Uterus (tissue), 4 donors: Measurements from ENCODE around the gene TMEM156. TPM values are rescaled to one million over a fixed set of nuclear protein-coding genes. Genes with fewer than 3 reads are reported as not detected.

Experiments used
- DNase-seq, 2 donors: peaks; one replicate each; pipeline ENCODE4 v3.0.0-alpha.2; 2019 to 2020
- H3K27ac ChIP-seq, 2 donors: fragments of 200-600 bp; sonication (generic); 1 replicate in 1 of 2; 2 replicates in 1 of 2; pipeline ENCODE4 v1.5.1; 2016 to 2018
- H3K27me3 ChIP-seq, 2 donors: fragments of 200-600 bp; sonication (generic); one replicate each; pipeline ENCODE4 v1.5.1; 2018 to 2019; ENCODE audit warnings: control low read depth in 1 of 2
- H3K36me3 ChIP-seq, 2 donors: fragments of 200-600 bp; sonication (generic); one replicate each; pipeline ENCODE4 v1.5.1; 2019; ENCODE audit warnings: control low read depth in 1 of 2
- H3K4me1 ChIP-seq, 2 donors: fragments of 200-600 bp; sonication (generic); one replicate each; pipeline ENCODE4 v1.5.1; 2018 to 2019; ENCODE audit warnings: control low read depth in 1 of 2
- H3K4me3 ChIP-seq, 2 donors: fragments of 200-600 bp; sonication (generic); 1 replicate in 1 of 2; 2 replicates in 1 of 2; pipeline ENCODE4 v1.5.1; 2018 to 2019; ENCODE audit warnings: mild to moderate bottlenecking in 1 of 2
- H3K9me3 ChIP-seq, 2 donors: fragments of 200-600 bp; sonication (generic); one replicate each; pipeline ENCODE4 v1.5.1; 2019; ENCODE audit warnings: control low read depth in 1 of 2
- POLR2A ChIP-seq, 2 donors: fragments of 450-650 bp; IDR thresholded peaks; one replicate each; pipeline ENCODE4 v1.6.1; 2016; ENCODE audit warnings: antibody characterized with exemption in 2 of 2, mild to moderate bottlenecking in 1 of 2, moderate library complexity in 1 of 2
- intact Hi-C: fragments of 100-400 bp; cut with DNase I; formaldehyde crosslinking; loops from one replicate; pipeline ENCODE4 v1.15.1; 2023; ENCODE audit warnings: low total_unique reads
- total RNA-seq, 4 donors: library from RNA; depleted of rRNA in 3 of 4; stranded (reverse); fragments of >200 nt in 3 of 4; gene quantifications; one replicate each; pipeline versions ENCODE4 v1.1.0 to v1.2.4, GENCODE V29; 2014 to 2023
- TF ChIP-seq, protein P1 (sequence below), 4 experiments: fragments of 200-600 bp in 2 of 4; fragments of 450-650 bp in 2 of 4; sonication (generic) in 2 of 4; IDR thresholded peaks; one replicate each; pipeline ENCODE4 v1.5.1; 2016 to 2019; ENCODE audit warnings: antibody characterized with exemption in 4 of 4, mild to moderate bottlenecking in 2 of 4, moderate library complexity in 1 of 4
- donor health status: DM: yes; HTN: yes; CAD: no.

TMEM156 gene
- total RNA-seq, 4 donors from 2014 or later: 0.37 to 0.41 TPM; not detected in 2

GRCh38 chr4:39056023-39056422, 23.8 kb upstream of the TMEM156 start:
- no peaks in the 10 kb centered on the region for H3K27me3 ChIP-seq
- TF ChIP-seq, protein P1, sequence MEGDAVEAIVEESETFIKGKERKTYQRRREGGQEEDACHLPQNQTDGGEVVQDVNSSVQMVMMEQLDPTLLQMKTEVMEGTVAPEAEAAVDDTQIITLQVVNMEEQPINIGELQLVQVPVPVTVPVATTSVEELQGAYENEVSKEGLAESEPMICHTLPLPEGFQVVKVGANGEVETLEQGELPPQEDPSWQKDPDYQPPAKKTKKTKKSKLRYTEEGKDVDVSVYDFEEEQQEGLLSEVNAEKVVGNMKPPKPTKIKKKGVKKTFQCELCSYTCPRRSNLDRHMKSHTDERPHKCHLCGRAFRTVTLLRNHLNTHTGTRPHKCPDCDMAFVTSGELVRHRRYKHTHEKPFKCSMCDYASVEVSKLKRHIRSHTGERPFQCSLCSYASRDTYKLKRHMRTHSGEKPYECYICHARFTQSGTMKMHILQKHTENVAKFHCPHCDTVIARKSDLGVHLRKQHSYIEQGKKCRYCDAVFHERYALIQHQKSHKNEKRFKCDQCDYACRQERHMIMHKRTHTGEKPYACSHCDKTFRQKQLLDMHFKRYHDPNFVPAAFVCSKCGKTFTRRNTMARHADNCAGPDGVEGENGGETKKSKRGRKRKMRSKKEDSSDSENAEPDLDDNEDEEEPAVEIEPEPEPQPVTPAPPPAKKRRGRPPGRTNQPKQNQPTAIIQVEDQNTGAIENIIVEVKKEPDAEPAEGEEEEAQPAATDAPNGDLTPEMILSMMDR (IDR thresholded peaks at IDR 0.05): no peak
- TF ChIP-seq POLR2A (IDR thresholded peaks at IDR 0.05): no peak
- intact Hi-C loops: no loop called here
- no peak overlapping the region for H3K4me3 ChIP-seq
- H3K27ac ChIP-seq: no peak overlapping the region
- H3K36me3 ChIP-seq: no peaks in the 10 kb centered on the region
- no peaks in the 10 kb centered on the region for H3K9me3 ChIP-seq
- H3K4me1 ChIP-seq: no peaks in the 10 kb centered on the region
- DNase-seq: no peak

DNA sequence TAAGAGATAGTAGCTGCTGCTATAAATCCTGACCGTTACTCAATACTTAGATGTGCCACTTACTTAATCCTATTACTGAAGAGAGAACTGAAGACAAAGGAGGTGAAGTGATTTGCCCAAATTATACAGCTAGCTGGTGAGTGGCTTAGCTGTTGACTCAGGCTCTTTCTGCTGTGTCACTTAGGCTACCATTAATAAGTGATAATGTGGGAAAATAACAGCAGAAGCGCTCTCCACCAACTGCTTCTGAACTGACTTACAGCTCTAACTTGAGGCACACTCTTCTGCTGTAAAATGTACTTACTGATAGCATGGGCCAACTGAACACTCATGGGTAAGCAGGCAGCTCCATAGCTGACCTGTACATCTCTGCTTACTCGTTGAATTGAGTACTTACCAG, 22.3 kb upstream of the TMEM156 start:
- Histone ChIP-seq H3K27ac (no peak overlapping the region), H3K4me3 (no peak overlapping the region), H3K9me3 (no peaks in the 10 kb centered on the region), H3K4me1 (no peaks in the 10 kb centered on the region), H3K36me3 (no peaks in the 10 kb centered on the region), H3K27me3 (no peaks in the 10 kb centered on the region)
- no peak for DNase-seq
- TF ChIP-seq POLR2A (IDR thresholded peaks at IDR 0.05): no peak
- TF ChIP-seq, protein P1 (IDR thresholded peaks at IDR 0.05): no peak
- intact Hi-C loops: no loop called here

- Histone ChIP-seq H3K4me1 (no peaks in the 10 kb centered on the region), H3K27ac (no peak overlapping the region), H3K27me3 (no peaks in the 10 kb centered on the region), H3K36me3 (no peaks in the 10 kb centered on the region), H3K4me3 (no peak overlapping the region), H3K9me3 (no peaks in the 10 kb centered on the region)
- no peak for DNase-seq
- no peak for TF ChIP-seq POLR2A (IDR thresholded peaks at IDR 0.05)
- TF ChIP-seq, protein P1 (IDR thresholded peaks at IDR 0.05): no peak
- intact Hi-C loops: no loop called here
Measured at GRCh38 chr4:39053983-39054382, 21.8 kb upstream of the TMEM156 start.

DNA sequence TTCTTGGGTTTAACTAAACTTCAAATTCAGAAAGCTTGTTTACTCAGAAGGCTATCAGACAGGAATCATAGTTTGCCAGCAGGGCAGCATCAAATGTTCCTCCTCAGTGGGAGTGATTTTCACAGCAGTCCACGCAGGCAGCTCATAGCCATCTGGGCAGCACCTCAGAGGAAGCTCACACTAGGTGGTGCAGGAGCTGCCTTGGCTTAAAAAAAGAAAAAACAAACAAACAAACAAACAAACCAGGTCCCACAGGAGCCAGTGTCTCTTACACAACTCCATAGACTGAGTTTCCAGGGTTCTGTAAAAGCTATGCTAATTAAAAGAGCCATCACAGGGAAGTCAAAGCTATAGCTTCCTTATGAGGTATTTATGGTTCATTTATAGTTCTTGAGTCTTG, 19.3 kb upstream of the TMEM156 start:
- Histone ChIP-seq H3K36me3 (no peaks in the 10 kb centered on the region), H3K4me3 (no peak overlapping the region), H3K9me3 (no peaks in the 10 kb centered on the region), H3K4me1 (no peaks in the 10 kb centered on the region), H3K27me3 (no peaks in the 10 kb centered on the region), H3K27ac (no peak overlapping the region)
- TF ChIP-seq POLR2A (IDR thresholded peaks at IDR 0.05): no peak
- TF ChIP-seq, protein P1 (IDR thresholded peaks at IDR 0.05): no peak
- no peak for DNase-seq
- intact Hi-C loops: no loop called here

- H3K4me3 ChIP-seq: no peak overlapping the region
- no peaks in the 10 kb centered on the region for H3K27me3 ChIP-seq
- intact Hi-C loops: no loop called here
- H3K36me3 ChIP-seq: no peaks in the 10 kb centered on the region
- no peaks in the 10 kb centered on the region for H3K4me1 ChIP-seq
- TF ChIP-seq, protein P1 (IDR thresholded peaks at IDR 0.05): no peak
- no peak for TF ChIP-seq POLR2A (IDR thresholded peaks at IDR 0.05)
- no peak for DNase-seq
- no peaks in the 10 kb centered on the region for H3K9me3 ChIP-seq
- H3K27ac ChIP-seq: no peak overlapping the region
Measured at GRCh38 chr4:39050590-39050989, 18.4 kb upstream of the TMEM156 start.
